A673 (cell line): ENCODE results near the gene RNGTT.

Experiments
- EZH2 ChIP-seq: fragments of 200-600 bp; sonication (generic); IDR thresholded peaks from 2 replicates; pipeline ENCODE4 v1.6.1; 2017; ENCODE audit warnings: borderline replicate concordance, low read depth, mild to moderate bottlenecking, mixed read lengths, antibody characterized with exemption, low read length; ENCODE audit not compliant: poor library complexity, severe bottlenecking
- TF ChIP-seq, protein P1 (sequence below): fragments of 300-800, 200-600 bp; sonication (generic); conservative IDR thresholded peaks from 2 replicates; pipeline ENCODE4 v1.5.1; 2017; ENCODE audit warnings: low read depth, mild to moderate bottlenecking, antibody characterized with exemption, low read length, moderate library complexity, mixed read lengths

DNA sequence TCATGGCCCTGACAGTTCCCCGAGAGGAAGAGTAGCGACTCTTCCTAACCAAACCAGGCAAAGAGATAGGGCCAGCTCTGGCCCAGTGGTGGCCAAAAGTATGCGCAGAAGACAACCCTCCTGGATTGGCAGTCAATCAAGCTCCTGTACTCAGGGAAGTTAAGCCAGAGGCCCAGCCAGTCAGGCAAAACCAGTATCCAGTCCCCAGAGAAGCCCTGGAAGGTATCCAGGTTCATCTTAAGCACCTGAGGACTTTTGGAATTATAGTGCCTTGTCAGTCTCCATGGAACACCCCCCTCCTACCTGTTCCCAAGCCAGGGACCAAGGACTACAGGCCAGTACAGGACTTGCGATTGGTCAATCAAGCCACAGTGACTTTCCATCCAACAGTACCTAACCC is 298.3 kb downstream of the RNGTT start:
- TF ChIP-seq, protein P1, sequence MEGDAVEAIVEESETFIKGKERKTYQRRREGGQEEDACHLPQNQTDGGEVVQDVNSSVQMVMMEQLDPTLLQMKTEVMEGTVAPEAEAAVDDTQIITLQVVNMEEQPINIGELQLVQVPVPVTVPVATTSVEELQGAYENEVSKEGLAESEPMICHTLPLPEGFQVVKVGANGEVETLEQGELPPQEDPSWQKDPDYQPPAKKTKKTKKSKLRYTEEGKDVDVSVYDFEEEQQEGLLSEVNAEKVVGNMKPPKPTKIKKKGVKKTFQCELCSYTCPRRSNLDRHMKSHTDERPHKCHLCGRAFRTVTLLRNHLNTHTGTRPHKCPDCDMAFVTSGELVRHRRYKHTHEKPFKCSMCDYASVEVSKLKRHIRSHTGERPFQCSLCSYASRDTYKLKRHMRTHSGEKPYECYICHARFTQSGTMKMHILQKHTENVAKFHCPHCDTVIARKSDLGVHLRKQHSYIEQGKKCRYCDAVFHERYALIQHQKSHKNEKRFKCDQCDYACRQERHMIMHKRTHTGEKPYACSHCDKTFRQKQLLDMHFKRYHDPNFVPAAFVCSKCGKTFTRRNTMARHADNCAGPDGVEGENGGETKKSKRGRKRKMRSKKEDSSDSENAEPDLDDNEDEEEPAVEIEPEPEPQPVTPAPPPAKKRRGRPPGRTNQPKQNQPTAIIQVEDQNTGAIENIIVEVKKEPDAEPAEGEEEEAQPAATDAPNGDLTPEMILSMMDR: no peak
- TF ChIP-seq EZH2: no peak
